Activated CD4-positive, alpha-beta T cell treated with anti-CD3 and anti-CD28 coated beads for 36 hours (primary cell): Measurements from ENCODE around the gene KRTAP12-3. TPM values are rescaled to one million over a fixed set of nuclear protein-coding genes. Genes with fewer than 3 reads are reported as not detected.
"Not testable (repeated sequence)": the region's sequence is repeated elsewhere in the genome, so short reads cannot be mapped to it uniquely, and the experiment has no call there.

Experiments
- ATAC-seq: fragments of 200-7000 bp; cut with Tn5 transposase; one replicate; pipeline ENCODE4 v1.10.0; 2021; ENCODE audit warnings: mild to moderate bottlenecking, moderate library complexity
- CTCF ChIA-PET: fragments of 350-600 bp; sonication (Branson Sonifier 250); formaldehyde crosslinking; loops from one replicate; lab custom pipeline; 2021; ENCODE audit warnings: antibody characterized with exemption; lab: Charles Lee
- POLR2A ChIA-PET: fragments of 350-600 bp; sonication (Branson Sonifier 250); formaldehyde crosslinking; loops from one replicate; lab custom pipeline; 2021; ENCODE audit warnings: antibody characterized with exemption, inconsistent platforms; lab: Charles Lee
- DNase-seq: peaks from one replicate; pipeline ENCODE4 v3.0.0-alpha.2; 2020
- H3K27ac Mint-ChIP-seq: one replicate; pipeline ENCODE4 v1.8.0; 2021; ENCODE audit warnings: mixed read lengths
- H3K27me3 Mint-ChIP-seq: one replicate; pipeline ENCODE4 v1.8.0; 2021; ENCODE audit warnings: mixed read lengths
- H3K36me3 Mint-ChIP-seq: one replicate; pipeline ENCODE4 v1.8.0; 2021; ENCODE audit warnings: low read depth, mixed read lengths
- H3K4me1 Mint-ChIP-seq: one replicate; pipeline ENCODE4 v1.8.0; 2021; ENCODE audit warnings: mixed read lengths
- H3K4me3 Mint-ChIP-seq: one replicate; pipeline ENCODE4 v1.8.0; 2021; ENCODE audit warnings: mild to moderate bottlenecking, moderate library complexity, mixed read lengths
- H3K9me3 Mint-ChIP-seq: one replicate; pipeline ENCODE4 v1.8.0; 2021; ENCODE audit warnings: low read depth, mixed read lengths
- intact Hi-C, 2 experiments: fragments of 100-400 bp; cut with DNase I in 1 of 2; cut with micrococcal nuclease in 1 of 2; formaldehyde crosslinking; loops; one replicate each; pipeline versions ENCODE4 v1.14.2 to v1.15.1; 2022 to 2024; cut with DNase I, micrococcal nuclease
- total RNA-seq, 2 experiments: library from RNA; stranded (reverse); gene quantifications; one replicate each; pipeline ENCODE4 v1.2.3, GENCODE V29; 2021

The KRTAP12-3 gene
- total RNA-seq, 2 experiments from 2014 or later = not detected

DNA sequence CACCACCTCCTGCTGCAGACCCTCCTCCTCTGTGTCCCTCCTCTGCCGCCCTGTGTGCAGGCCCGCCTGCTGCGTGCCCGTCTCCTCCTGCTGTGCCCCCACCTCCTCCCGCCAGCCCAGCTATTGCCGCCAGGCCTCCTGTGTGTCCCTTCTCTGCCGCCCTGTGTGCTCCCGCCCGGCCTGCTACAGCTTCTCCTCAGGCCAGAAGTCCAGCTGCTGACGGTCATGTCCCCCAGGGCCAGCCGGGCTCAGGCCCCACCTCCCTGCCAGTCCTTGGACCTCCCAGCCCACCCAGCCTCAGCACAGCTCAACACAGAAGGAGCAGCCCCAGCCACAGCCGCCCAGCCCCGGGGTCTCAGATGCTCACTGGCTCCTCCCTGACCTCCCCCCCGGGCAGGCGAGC is 29.9 kb upstream of the KRTAP12-3 start:
- POLR2A ChIA-PET, intact Hi-C loops: not testable (repeated sequence)

DNA sequence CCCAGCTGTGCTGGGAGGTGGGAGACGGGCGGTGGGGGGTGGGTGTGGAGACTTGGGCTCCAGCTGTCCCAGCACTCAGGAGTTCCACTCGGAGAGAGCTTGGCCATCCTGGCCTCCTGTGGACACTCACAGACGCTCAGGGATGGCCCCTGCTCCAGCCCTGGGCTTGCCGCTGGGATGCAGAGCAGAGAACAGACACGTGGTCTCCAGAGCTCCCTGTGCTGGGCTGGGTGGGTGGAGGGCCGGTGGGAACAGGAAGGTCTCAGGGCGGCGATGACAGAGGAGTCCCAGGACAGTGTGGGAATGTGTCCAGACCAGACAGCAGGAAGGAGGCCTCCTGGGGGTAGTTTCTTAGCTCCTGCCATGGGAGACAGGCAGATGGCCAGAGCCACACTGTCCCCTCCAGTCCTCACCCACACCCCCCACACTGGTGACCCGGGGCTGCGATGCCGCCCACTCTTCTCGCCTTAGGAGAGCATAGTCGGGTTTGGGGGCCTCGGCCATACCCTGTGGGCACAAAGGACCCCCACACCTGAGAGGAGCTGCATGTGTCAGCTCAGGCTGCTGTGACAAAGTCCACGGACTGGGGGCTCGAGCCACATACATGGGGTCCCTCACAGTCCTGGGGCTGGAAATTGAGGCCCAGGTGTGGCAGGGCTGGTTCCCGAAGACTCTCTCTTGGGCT is 28.9 kb upstream of the KRTAP12-3 start:
- ATAC-seq = no peak
- intact Hi-C loops = no loop called here

More for the DNA sequence above, 29.9 kb upstream of the KRTAP12-3 start:
- H3K27ac Mint-ChIP-seq, H3K4me3 Mint-ChIP-seq, ATAC-seq, DNase-seq, H3K36me3 Mint-ChIP-seq, H3K27me3 Mint-ChIP-seq, CTCF ChIA-PET: not testable (repeated sequence)
- H3K9me3 Mint-ChIP-seq = peaks cover 43% of the 10 kb centered on the region
- peaks cover 21% of the 10 kb centered on the region for H3K4me1 Mint-ChIP-seq

DNA sequence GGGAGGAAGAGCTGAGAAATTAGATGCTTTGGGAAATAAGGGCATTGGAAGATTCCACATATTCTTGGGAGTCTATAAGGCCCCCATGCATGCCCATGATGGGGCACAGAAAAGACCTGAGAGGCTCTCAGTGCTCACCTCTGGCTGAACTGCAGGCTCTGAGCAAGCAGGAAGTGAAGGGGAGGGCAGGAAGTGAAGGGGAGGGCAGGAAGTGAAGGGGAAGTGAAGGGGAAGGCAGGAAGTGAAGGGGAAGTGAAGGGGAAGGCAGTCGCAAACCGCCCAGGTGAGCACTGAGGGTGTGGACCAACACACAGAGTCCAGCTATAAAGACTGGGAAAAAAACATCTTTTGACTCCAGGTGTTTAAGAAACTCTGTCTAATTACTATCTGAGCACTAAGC is 27.3 kb upstream of the KRTAP12-3 start:
- Mint-ChIP-seq H3K27me3 (no peaks in the 10 kb centered on the region), H3K4me3 (no peak overlapping the region), H3K4me1 (peaks cover 21% of the 10 kb centered on the region), H3K36me3 (peaks cover 5% of the 10 kb centered on the region), H3K27ac (peak overlapping the region; percentile 27), H3K9me3 (peaks cover 28% of the 10 kb centered on the region)
- ATAC-seq = no peak
- no peak for DNase-seq
- intact Hi-C loops = no loop called here
- ChIA-PET POLR2A (no interaction called here), CTCF (no interaction called here)

More for the DNA sequence above, 28.9 kb upstream of the KRTAP12-3 start:
- Mint-ChIP-seq H3K36me3 (peaks cover 7% of the 10 kb centered on the region), H3K4me3 (no peak overlapping the region), H3K4me1 (peaks cover 21% of the 10 kb centered on the region), H3K27me3 (no peaks in the 10 kb centered on the region), H3K27ac (no peak overlapping the region), H3K9me3 (peaks cover 41% of the 10 kb centered on the region)
- CTCF ChIA-PET = interaction anchor here (0.6 kb wide), 1 partner anchor 74 kb away, joined by 3 read pairs; no protein-coding TSS in a partner anchor
- POLR2A ChIA-PET = no interaction called here
- no peak for DNase-seq

DNA sequence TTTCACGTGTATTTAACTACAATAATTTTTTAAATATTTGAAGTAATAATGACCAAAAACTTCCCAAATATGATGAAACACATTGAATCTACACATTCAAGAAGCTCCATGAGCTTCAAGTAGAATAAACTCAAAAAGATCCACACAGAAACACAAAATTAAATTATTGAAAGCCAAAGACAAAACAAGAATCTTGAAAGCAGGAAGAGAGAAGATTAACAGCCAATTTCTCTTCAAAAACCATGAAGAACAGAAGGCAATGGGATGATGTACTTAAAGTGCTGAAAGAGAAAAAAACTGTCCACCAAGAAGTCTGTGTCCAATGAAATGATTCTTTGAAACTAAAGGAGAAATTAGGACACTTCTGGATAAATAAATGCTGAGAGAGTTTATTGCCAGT is 25.7 kb upstream of the KRTAP12-3 start:
- Mint-ChIP-seq H3K9me3 (peaks cover 28% of the 10 kb centered on the region), H3K4me1 (peaks cover 21% of the 10 kb centered on the region), H3K36me3 (peaks cover 5% of the 10 kb centered on the region), H3K27me3 (no peaks in the 10 kb centered on the region), H3K4me3 (no peak overlapping the region), H3K27ac (no peak overlapping the region)
- POLR2A ChIA-PET = no interaction called here
- CTCF ChIA-PET = interaction anchor here (1.5 kb wide), 1 partner anchor 11 kb away, joined by 4 read pairs; no protein-coding TSS in a partner anchor
- intact Hi-C loops = no loop called here
- no peak for DNase-seq
- no peak for ATAC-seq

DNA sequence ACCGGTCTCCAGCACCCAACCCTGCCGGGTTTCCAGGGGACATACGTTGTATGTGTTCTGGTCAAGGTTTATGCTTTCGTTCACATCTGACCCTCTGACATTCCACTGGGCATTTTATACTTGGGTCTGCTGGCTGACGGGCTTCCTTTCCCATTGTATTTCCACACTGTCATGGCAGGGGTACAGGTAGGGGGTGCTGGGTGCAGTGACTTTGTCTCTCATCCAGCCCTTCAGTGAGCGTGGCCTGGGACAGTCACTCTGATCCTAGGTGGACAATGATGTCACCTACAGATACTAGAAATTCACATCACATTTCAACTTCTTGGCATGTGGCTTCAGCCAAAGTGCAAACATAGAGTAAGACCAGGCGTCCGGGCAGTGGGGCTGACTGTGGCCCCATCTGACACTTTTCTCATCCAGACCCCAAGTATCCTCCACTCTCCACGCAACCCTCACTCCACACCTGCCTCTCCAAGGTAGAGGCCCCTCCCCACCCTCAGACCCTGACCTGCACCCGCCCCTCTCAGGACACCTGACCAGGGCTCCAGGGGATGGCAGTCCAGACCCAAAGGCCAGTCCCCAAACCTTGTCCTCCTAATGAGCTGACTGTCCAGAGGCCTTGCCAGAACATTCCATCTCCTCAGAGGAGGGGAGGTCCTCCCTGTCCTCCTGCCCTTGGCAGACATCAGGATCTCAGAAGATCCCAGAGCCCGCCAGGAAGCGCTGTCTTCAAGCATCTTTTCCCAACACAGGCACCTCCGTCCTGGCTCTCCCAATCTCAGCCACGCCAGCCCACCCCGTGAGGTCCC is 21.3 kb upstream of the KRTAP12-3 start:
- H3K9me3 Mint-ChIP-seq = peaks cover 19% of the 10 kb centered on the region

GRCh38 chr21:44637018-44637850 is 20.5 kb upstream of the KRTAP12-3 start, which contains the start of gene KRTAP10-10:
TSS of gene KRTAP10-10 (plus strand) at chr21:44637356. CDS start at chr21:44637418, 62 bp downstream.
- POLR2A ChIA-PET = no interaction called here
- Mint-ChIP-seq H3K9me3 (peaks cover 17% of the 10 kb centered on the region), H3K4me1 (no peaks in the 10 kb centered on the region), H3K36me3 (peaks cover 3% of the 10 kb centered on the region), H3K27ac (no peak within 1 kb of the TSS), H3K27me3 (no peaks in the 10 kb centered on the region), H3K4me3 (no peak within 1 kb of the TSS)
- intact Hi-C loops = no loop called here
- DNase-seq (no peak), ATAC-seq (no peak)
- CTCF ChIA-PET = no interaction called here

More for the DNA sequence above, 21.3 kb upstream of the KRTAP12-3 start:
- Mint-ChIP-seq H3K4me1 (no peaks in the 10 kb centered on the region), H3K4me3 (no peak overlapping the region), H3K36me3 (peaks cover 6% of the 10 kb centered on the region), H3K27me3 (no peaks in the 10 kb centered on the region), H3K27ac (no peak overlapping the region)
- POLR2A ChIA-PET = no interaction called here
- DNase-seq = no peak
- CTCF ChIA-PET = no interaction called here
- intact Hi-C loops = no loop called here
- ATAC-seq = no peak

- CTCF ChIA-PET, POLR2A ChIA-PET, DNase-seq, H3K4me3 Mint-ChIP-seq, H3K27me3 Mint-ChIP-seq, intact Hi-C loops, H3K4me1 Mint-ChIP-seq, ATAC-seq, H3K27ac Mint-ChIP-seq, H3K36me3 Mint-ChIP-seq: not testable (repeated sequence)
- H3K9me3 Mint-ChIP-seq = peaks cover 18% of the 10 kb centered on the region
Observed at GRCh38 chr21:44637851-44638348, 19.8 kb upstream of the KRTAP12-3 start.

- peaks cover 20% of the 10 kb centered on the region for H3K9me3 Mint-ChIP-seq
- intact Hi-C loops, H3K27ac Mint-ChIP-seq, ATAC-seq, POLR2A ChIA-PET, H3K4me1 Mint-ChIP-seq, CTCF ChIA-PET, DNase-seq, H3K27me3 Mint-ChIP-seq, H3K4me3 Mint-ChIP-seq, H3K36me3 Mint-ChIP-seq: not testable (repeated sequence)
Observed at GRCh38 chr21:44638506-44639330, 19.0 kb upstream of the KRTAP12-3 start.

DNA sequence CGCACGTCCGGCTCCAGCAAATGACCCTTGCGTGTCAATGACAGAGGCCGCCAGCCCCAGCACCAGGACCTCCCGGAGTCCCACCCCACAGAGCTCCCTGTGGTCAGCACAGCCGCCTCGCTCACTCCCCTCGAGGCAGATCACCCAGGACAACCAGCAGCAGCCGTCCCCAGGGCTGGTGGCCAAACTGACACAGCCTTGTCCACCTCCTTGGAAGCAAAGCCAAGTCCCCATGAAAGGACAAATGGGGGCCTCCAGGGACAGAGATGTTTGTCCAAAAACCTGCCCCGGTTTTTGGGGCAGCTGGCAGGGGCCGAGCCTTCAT is 18.4 kb upstream of the KRTAP12-3 start:
- intact Hi-C loops = no loop called here
- DNase-seq (no peak), ATAC-seq (no peak)
- Mint-ChIP-seq H3K4me1 (no peaks in the 10 kb centered on the region), H3K36me3 (peaks cover 6% of the 10 kb centered on the region), H3K9me3 (peaks cover 24% of the 10 kb centered on the region), H3K27ac (no peak overlapping the region), H3K27me3 (no peaks in the 10 kb centered on the region), H3K4me3 (no peak overlapping the region)
- ChIA-PET CTCF (no interaction called here), POLR2A (no interaction called here)

- no peaks in the 10 kb centered on the region for H3K27me3 Mint-ChIP-seq
- ChIA-PET CTCF (no interaction called here), POLR2A (no interaction called here)
Observed at GRCh38 chr21:44640761-44641160, 17.0 kb upstream of the KRTAP12-3 start.

More at GRCh38 chr21:44640761-44641160, 17.0 kb upstream of the KRTAP12-3 start:
- Mint-ChIP-seq H3K4me1 (no peaks in the 10 kb centered on the region), H3K36me3 (peaks cover 12% of the 10 kb centered on the region), H3K9me3 (peaks cover 32% of the 10 kb centered on the region), H3K27ac (no peak overlapping the region), H3K4me3 (no peak overlapping the region)
- DNase-seq (no peak), ATAC-seq (no peak)
- intact Hi-C loops = no loop called here
